ENCODE results near the gene HOXD12. TPM values are rescaled to one million over a fixed set of nuclear protein-coding genes. Genes with fewer than 3 reads are reported as not detected.

The HOXD12 gene
- total RNA-seq, 2 donors from 2014 or later = 0.36 TPM; not detected in 1

DNA sequence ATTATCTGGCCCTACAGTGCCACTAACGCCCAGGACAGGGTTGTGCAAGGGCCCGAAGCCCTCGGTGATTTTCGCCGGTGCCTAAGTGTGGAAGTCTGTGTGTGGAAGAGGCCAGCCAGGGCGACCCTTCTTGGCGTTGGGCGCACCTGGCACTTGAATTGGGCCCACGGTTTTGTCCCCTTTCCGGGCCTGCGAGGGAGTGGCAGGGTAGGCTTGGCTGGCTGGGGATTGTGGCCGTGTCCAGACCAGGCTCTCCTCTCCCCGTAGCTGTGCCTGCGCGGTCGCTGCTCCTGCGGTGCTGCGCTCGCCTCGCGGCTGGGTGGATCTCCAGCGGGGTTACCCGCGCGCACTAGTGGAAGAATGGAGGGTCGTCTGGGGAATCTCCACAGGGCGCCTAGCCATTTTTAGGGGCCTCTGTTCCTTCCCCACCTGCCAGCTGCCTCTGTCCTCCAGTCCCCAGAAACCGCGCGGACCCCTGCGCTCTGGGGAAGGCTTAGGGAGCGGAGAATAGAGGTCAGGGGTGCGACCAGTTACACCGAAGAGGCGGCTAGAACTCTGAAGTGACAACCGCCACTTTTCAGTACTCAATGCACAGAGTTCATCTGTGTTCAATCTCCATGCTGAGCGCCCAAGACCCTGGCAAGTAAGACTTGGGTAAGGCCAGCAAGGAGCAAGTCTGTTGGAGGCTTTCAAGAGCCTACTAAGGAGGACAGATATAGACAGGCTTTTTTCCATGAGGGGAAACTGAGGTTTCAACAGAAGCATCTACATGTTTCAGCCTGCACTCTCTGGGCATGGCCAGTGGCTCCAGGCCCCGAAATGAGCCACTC, 31.8 kb upstream of the HOXD12 start:
- TF ChIP-seq, protein P1, sequence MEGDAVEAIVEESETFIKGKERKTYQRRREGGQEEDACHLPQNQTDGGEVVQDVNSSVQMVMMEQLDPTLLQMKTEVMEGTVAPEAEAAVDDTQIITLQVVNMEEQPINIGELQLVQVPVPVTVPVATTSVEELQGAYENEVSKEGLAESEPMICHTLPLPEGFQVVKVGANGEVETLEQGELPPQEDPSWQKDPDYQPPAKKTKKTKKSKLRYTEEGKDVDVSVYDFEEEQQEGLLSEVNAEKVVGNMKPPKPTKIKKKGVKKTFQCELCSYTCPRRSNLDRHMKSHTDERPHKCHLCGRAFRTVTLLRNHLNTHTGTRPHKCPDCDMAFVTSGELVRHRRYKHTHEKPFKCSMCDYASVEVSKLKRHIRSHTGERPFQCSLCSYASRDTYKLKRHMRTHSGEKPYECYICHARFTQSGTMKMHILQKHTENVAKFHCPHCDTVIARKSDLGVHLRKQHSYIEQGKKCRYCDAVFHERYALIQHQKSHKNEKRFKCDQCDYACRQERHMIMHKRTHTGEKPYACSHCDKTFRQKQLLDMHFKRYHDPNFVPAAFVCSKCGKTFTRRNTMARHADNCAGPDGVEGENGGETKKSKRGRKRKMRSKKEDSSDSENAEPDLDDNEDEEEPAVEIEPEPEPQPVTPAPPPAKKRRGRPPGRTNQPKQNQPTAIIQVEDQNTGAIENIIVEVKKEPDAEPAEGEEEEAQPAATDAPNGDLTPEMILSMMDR (IDR thresholded peaks at IDR 0.05) = no peak
- TF ChIP-seq POLR2A (IDR thresholded peaks at IDR 0.05) (no peak), POLR2AphosphoS5 (IDR thresholded peaks at IDR 0.05) (no peak)
- peaks cover 9% of the 10 kb centered on the region for H3K27me3 ChIP-seq (replicated peaks; ENCODE audit: insufficient read depth)
- H3K9me3 ChIP-seq = no peaks in the 10 kb centered on the region
- no peaks in the 10 kb centered on the region for H3K4me1 ChIP-seq (replicated peaks)
- no peak overlapping the region for H3K27ac ChIP-seq
- H3K4me3 ChIP-seq = no peak overlapping the region
- intact Hi-C loops (cut with DNase I) = no loop called here
- DNase-seq (ENCODE audit: low spot score) = no peak
- 64% methylated on average over 34 of the region's 38 CpGs for WGBS
- no peaks in the 10 kb centered on the region for H3K36me3 ChIP-seq

DNA sequence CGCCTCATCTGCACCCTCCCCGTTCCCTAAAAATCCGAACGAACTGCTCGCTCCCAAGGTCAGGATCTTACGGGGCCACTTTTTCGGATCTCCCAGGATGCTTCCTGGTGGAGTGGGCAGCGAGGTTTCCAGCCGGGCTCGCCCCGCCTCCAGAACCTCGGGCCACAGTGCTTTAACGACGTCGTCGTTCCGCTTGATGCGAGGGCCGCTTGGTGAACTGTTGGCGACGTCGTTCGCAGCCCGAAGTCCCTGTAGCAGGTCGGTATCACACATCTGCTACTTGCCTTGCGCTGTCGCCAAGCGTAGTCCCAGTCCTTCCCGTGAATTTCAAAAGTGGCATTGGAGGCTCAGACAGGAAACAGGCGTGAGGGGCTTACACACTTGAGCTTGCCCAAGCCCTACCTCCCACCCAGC, 31.2 kb upstream of the HOXD12 start:
- 44% methylated on average over 17 of the region's 30 CpGs for WGBS
- Histone ChIP-seq H3K27me3 (replicated peaks; ENCODE audit: insufficient read depth) (peaks cover 9% of the 10 kb centered on the region), H3K27ac (no peak overlapping the region), H3K4me3 (no peak overlapping the region), H3K4me1 (replicated peaks) (no peaks in the 10 kb centered on the region), H3K9me3 (no peaks in the 10 kb centered on the region), H3K36me3 (no peaks in the 10 kb centered on the region)
- intact Hi-C loops (cut with DNase I) = no loop called here
- no peak for DNase-seq (ENCODE audit: low spot score)
- TF ChIP-seq POLR2A (IDR thresholded peaks at IDR 0.05) (no peak), POLR2AphosphoS5 (IDR thresholded peaks at IDR 0.05) (no peak)
- TF ChIP-seq, protein P1 (IDR thresholded peaks at IDR 0.05) = no peak

DNA sequence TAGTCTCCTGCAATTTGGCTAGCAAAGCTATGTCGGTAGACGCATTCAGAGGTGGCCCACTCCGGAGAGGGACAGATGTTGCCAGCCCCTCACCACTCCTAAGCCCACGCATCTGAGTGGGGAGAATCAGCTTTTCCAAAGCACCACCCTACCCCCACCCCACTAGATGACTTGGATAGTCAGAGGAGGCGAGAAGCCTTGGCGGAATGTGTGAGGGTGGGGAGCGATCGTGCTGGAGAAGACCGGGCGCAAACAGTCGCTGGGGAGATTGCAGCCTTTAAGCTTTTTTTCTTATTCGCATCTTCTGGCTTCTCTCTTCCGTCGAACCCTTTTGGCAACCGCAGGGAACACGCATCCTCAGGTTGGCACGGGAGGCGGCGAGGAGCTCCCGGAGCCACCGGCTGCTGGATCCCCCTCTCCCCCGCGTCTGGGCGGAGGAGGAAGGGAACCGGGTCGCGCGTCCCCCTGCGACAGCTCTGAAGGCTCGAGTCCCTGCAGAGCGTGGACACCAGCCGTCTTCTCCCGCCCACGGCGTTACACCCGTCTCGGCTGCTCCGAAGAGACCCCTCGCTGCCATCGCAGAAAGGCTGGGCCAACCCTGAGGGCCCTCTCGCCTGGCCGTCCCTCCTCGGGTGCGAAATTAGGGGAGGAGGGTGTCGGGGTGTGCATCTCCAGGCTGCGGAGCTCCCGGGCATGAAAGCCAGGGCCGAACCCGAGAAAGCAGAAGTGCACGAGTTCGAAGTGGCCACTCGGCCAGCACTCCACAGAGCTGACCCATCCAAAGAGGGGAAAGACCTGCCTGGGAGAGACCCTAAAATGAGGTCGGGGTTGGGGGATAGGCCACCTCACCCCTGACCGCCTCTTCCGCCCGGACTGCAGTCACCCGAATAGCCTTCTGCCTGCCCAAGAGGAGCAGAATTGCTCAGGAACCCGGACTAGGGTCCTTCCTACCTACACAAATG, 28.0 kb upstream of the HOXD12 start:
- DNase-seq (ENCODE audit: low spot score) = no peak
- Histone ChIP-seq H3K4me1 (replicated peaks) (no peaks in the 10 kb centered on the region), H3K4me3 (no peak overlapping the region), H3K36me3 (no peaks in the 10 kb centered on the region), H3K27me3 (replicated peaks; ENCODE audit: insufficient read depth) (peaks cover 9% of the 10 kb centered on the region), H3K27ac (no peak overlapping the region), H3K9me3 (no peaks in the 10 kb centered on the region)
- 61% methylated on average over 58 of the region's 58 CpGs for WGBS
- intact Hi-C loops (cut with DNase I) = no loop called here
- no peak for TF ChIP-seq POLR2AphosphoS5 (IDR thresholded peaks at IDR 0.05)
- no peak for TF ChIP-seq POLR2A (IDR thresholded peaks at IDR 0.05)
- TF ChIP-seq, protein P1 (IDR thresholded peaks at IDR 0.05) = no peak

DNA sequence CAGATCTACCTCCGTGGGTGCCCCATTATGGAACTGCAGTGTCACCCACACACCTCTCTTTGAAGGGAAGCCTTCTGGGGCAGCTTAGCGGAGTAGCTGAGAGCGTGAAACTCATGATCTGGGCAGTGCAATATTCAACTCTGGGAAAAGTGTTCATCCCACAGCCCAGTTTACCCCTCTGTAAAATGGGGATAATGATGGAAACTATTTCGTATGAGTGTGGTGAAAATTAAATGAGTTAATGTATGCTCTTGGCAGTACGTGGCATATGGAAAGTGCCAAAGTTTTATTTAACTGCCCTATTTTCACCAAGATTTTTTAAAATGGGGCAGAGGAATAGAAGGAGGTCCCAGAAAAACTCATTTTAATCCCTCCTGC, 27.3 kb upstream of the HOXD12 start:
- 90% methylated on average over 5 of the region's 5 CpGs for WGBS
- Histone ChIP-seq H3K9me3 (no peaks in the 10 kb centered on the region), H3K27me3 (replicated peaks; ENCODE audit: insufficient read depth) (peaks cover 11% of the 10 kb centered on the region), H3K36me3 (no peaks in the 10 kb centered on the region), H3K27ac (no peak overlapping the region), H3K4me3 (no peak overlapping the region), H3K4me1 (replicated peaks) (no peaks in the 10 kb centered on the region)
- TF ChIP-seq, protein P1 (IDR thresholded peaks at IDR 0.05) = no peak
- TF ChIP-seq POLR2AphosphoS5 (IDR thresholded peaks at IDR 0.05) = no peak
- no peak for TF ChIP-seq POLR2A (IDR thresholded peaks at IDR 0.05)
- intact Hi-C loops (cut with DNase I) = no loop called here
- no peak for DNase-seq (ENCODE audit: low spot score)

Measured in prostate gland (tissue), 2 donors.